OCI-LY7 (cell line): ENCODE data around the gene OMG. TPM values are rescaled to one million over a fixed set of nuclear protein-coding genes. Genes with fewer than 3 reads are reported as not detected.

ENCODE experiments used
- BruUV-seq: library from RNA; stranded (reverse); fragments of 400-500 nt; replicated peaks from 2 replicates; lab custom pipeline; 2021; lab: Mats Ljungman, UMichigan
- CTCF ChIA-PET: fragments of 300-600 bp; sonication (Branson Sonifier 250); formaldehyde crosslinking; loops from one replicate; lab custom pipeline; 2022; ENCODE audit warnings: antibody characterized with exemption; ENCODE audit not compliant: unreplicated experiment; lab: Charles Lee
- POLR2A ChIA-PET: fragments of 300-600 bp; sonication (Branson Sonifier 250); formaldehyde crosslinking; loops from one replicate; lab custom pipeline; 2022; ENCODE audit warnings: antibody characterized with exemption; lab: Charles Lee
- DNase-seq: peaks from one replicate; pipeline ENCODE4 v3.0.0-alpha.2; 2015; ENCODE audit warnings: low spot score
- H2AFZ ChIP-seq: fragments of 200-600 bp; sonication (generic), shearing (Covaris generic); 2 replicates; pipeline ENCODE4 v1.6.1; 2014; ENCODE audit warnings: mild to moderate bottlenecking, antibody characterized with exemption, low read length, moderate library complexity
- H3K27ac ChIP-seq: fragments of 200-600 bp; sonication (generic); 2 replicates; pipeline ENCODE4 v1.5.1; 2014; ENCODE audit warnings: mixed run types, low read depth, mild to moderate bottlenecking, moderate library complexity, low read length, inconsistent platforms; ENCODE audit not compliant: poor library complexity, severe bottlenecking
- H3K36me3 ChIP-seq: fragments of 200-600 bp; sonication (generic); 2 replicates; pipeline ENCODE4 v1.6.1; 2014; ENCODE audit warnings: mild to moderate bottlenecking, antibody characterized with exemption, low read length, moderate library complexity, mixed read lengths; ENCODE audit not compliant: insufficient read depth
- H3K4me1 ChIP-seq: fragments of 200-600 bp; sonication (generic); 2 replicates; pipeline ENCODE4 v1.5.1; 2014; ENCODE audit warnings: mild to moderate bottlenecking, low read length; ENCODE audit not compliant: insufficient read depth, poor library complexity, severe bottlenecking
- H3K4me2 ChIP-seq: fragments of 200-600 bp; sonication (generic); 2 replicates; pipeline ENCODE4 v1.6.1; 2014; ENCODE audit warnings: mild to moderate bottlenecking, low read length
- H3K4me3 ChIP-seq: fragments of 200-600 bp; sonication (generic); 2 replicates; pipeline ENCODE4 v1.5.1; 2014; ENCODE audit warnings: mild to moderate bottlenecking, low read depth, low read length; ENCODE audit not compliant: poor library complexity, severe bottlenecking
- H3K79me2 ChIP-seq: fragments of 200-600 bp; sonication (generic); 2 replicates; pipeline ENCODE4 v1.6.1; 2016; ENCODE audit warnings: low read depth, mild to moderate bottlenecking, low read length, moderate library complexity, mixed read lengths; ENCODE audit not compliant: insufficient read depth
- H3K9me2 ChIP-seq: fragments of 200-600 bp; sonication (generic); 2 replicates; pipeline ENCODE4 v1.6.1; 2016; ENCODE audit warnings: mild to moderate bottlenecking, low read length, mixed read lengths; ENCODE audit not compliant: insufficient read depth
- H3K9me3 ChIP-seq: fragments of 200-600 bp; sonication (generic); 2 replicates; pipeline ENCODE4 v1.6.1; 2014; ENCODE audit warnings: mild to moderate bottlenecking, mixed run types, low read length, mixed read lengths
- H4K20me1 ChIP-seq: fragments of 200-600 bp; sonication (generic); 2 replicates; pipeline ENCODE4 v1.6.1; 2014; ENCODE audit warnings: mild to moderate bottlenecking, antibody characterized with exemption, low read length, moderate library complexity, mixed read lengths; ENCODE audit not compliant: insufficient read depth
- EZH2phosphoT487 ChIP-seq: fragments of 200-600 bp; sonication (generic); IDR thresholded peaks from 2 replicates; pipeline ENCODE4 v1.6.1; 2018; ENCODE audit warnings: low read depth, borderline replicate concordance, mild to moderate bottlenecking, mixed run types, antibody characterized with exemption, low read length, moderate library complexity, mixed read lengths
- intact Hi-C: fragments of 100-400 bp; cut with micrococcal nuclease; formaldehyde crosslinking; loops from one replicate; pipeline ENCODE4 v1.10.0; 2022; ENCODE audit not compliant: unreplicated experiment
- total RNA-seq, 2 experiments: library from RNA; depleted of rRNA in 1 of 2; stranded (reverse); fragments of >200 nt in 1 of 2; shearing (Covaris generic) in 1 of 2; gene quantifications; 2 replicates each; pipeline ENCODE4 v1.2.3, GENCODE V29; 2014 to 2022
- TF ChIP-seq, protein P1 (sequence below): fragments of 200-600 bp; sonication (generic); conservative IDR thresholded peaks from 2 replicates; pipeline ENCODE4 v1.5.1; 2014; ENCODE audit warnings: mild to moderate bottlenecking, antibody characterized with exemption, low read length, moderate library complexity, mixed read lengths

Gene OMG
- total RNA-seq, 2 experiments from 2014 or later: 0.32 to 1.4 TPM

DNA sequence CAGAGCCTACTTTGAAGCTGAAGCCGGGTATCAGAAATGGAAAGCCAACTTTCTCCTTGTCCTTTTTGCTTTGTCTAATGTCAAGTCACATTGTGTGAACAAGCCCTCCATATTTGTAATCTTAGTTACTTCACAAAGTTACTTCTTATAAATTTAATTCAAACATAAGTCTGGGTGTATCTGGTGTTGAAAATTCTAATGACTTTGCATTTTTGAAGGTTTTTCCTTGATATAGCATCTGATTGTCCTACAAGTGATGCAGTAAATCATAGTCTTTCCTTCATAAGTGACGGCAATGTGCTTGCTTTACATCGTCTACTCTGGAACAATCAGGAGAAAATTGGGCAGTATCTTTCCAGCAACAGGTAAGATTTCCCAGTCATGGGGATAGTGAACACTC, 36.9 kb downstream of the OMG start:
- Histone ChIP-seq H3K4me2 (no peak overlapping the region), H2AFZ (no peak overlapping the region), H3K9me3 (no peaks in the 10 kb centered on the region), H4K20me1 (no peaks in the 10 kb centered on the region), H3K9me2 (no peaks in the 10 kb centered on the region), H3K79me2 (no peaks in the 10 kb centered on the region), H3K27ac (no peak overlapping the region), H3K36me3 (peaks cover 15% of the 10 kb centered on the region), H3K4me1 (no peaks in the 10 kb centered on the region), H3K4me3 (no peak overlapping the region)
- CTCF ChIA-PET: no interaction called here
- POLR2A ChIA-PET: no interaction called here
- DNase-seq: no peak
- no TSS peak for BruUV-seq
- intact Hi-C loops: no loop called here
- no peak for TF ChIP-seq EZH2phosphoT487
- TF ChIP-seq, protein P1, sequence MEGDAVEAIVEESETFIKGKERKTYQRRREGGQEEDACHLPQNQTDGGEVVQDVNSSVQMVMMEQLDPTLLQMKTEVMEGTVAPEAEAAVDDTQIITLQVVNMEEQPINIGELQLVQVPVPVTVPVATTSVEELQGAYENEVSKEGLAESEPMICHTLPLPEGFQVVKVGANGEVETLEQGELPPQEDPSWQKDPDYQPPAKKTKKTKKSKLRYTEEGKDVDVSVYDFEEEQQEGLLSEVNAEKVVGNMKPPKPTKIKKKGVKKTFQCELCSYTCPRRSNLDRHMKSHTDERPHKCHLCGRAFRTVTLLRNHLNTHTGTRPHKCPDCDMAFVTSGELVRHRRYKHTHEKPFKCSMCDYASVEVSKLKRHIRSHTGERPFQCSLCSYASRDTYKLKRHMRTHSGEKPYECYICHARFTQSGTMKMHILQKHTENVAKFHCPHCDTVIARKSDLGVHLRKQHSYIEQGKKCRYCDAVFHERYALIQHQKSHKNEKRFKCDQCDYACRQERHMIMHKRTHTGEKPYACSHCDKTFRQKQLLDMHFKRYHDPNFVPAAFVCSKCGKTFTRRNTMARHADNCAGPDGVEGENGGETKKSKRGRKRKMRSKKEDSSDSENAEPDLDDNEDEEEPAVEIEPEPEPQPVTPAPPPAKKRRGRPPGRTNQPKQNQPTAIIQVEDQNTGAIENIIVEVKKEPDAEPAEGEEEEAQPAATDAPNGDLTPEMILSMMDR: no peak

DNA sequence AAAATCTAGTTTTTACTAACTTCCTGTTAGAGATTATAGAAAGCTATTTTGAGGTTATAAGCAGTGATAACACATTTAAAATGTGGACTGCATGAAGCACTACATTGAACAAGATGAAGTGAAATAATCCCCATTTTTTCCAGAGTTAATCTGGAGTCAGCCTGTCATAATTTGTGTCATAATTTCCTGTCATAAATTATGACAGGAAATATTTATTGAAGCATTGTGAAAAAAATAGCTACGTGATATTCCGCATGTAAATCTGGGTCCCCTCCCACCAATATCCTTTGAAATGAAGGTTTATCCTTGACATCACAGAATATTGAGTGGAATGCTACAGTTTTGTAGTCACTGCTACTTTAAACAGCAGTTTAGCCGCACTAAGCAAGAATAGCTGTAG, 40.1 kb downstream of the OMG start:
- no peaks in the 10 kb centered on the region for H3K9me2 ChIP-seq
- no peaks in the 10 kb centered on the region for H3K9me3 ChIP-seq
- no peak for DNase-seq
- H2AFZ ChIP-seq: no peak overlapping the region
- no peaks in the 10 kb centered on the region for H3K79me2 ChIP-seq
- H3K27ac ChIP-seq: no peak overlapping the region
- no TSS peak for BruUV-seq
- no peak overlapping the region for H3K4me2 ChIP-seq
- H4K20me1 ChIP-seq: no peaks in the 10 kb centered on the region
- peaks cover 23% of the 10 kb centered on the region for H3K36me3 ChIP-seq
- no peak overlapping the region for H3K4me3 ChIP-seq
- ChIA-PET CTCF (no interaction called here), POLR2A (interaction anchor here (0.6 to 0.7 kb wide), 3 partner anchors 110 to 396 kb away, joined by 3 to 4 read pairs (median 3); no protein-coding TSS in a partner anchor)
- no peaks in the 10 kb centered on the region for H3K4me1 ChIP-seq
- intact Hi-C loops: no loop called here
- TF ChIP-seq EZH2phosphoT487: no peak
- TF ChIP-seq, protein P1: no peak

DNA sequence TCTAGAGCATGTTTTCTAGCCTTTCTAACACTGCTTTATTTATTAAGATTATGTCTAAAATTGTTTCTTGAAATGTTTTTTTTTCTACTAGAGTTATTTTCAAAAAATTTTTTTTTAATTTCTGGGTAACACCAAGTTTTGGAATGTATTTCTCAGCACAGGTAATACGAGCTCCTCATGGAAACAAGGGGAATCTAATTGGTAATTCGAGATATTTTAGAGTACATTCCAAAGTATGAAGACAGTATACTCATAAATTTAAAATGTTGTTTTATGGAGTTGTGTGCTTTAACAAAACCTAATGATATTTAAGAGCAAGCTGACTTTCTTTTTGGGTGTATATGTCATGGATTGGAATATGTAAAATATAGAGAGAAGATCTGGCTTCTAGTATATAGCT, 42.4 kb downstream of the OMG start:
- ChIA-PET CTCF (no interaction called here), POLR2A (interaction anchor here (0.6 to 1.0 kb wide), 6 partner anchors 43 to 970 kb away, joined by 3 read pairs; no protein-coding TSS in a partner anchor)
- Histone ChIP-seq H3K4me3 (no peak overlapping the region), H2AFZ (no peak overlapping the region), H3K79me2 (no peaks in the 10 kb centered on the region), H3K4me2 (no peak overlapping the region), H3K27ac (no peak overlapping the region), H3K4me1 (peaks cover 19% of the 10 kb centered on the region), H3K9me3 (no peaks in the 10 kb centered on the region), H3K9me2 (no peaks in the 10 kb centered on the region), H4K20me1 (no peaks in the 10 kb centered on the region), H3K36me3 (peaks cover 9% of the 10 kb centered on the region; the same call in 1 of the 2 replicates)
- intact Hi-C loops: no loop called here
- DNase-seq: no peak
- TF ChIP-seq EZH2phosphoT487: no peak
- no TSS peak for BruUV-seq
